Liver (tissue), 9 donors: Measurements from ENCODE around the gene BCKDHA. TPM values are rescaled to one million over a fixed set of nuclear protein-coding genes. Genes with fewer than 3 reads are reported as not detected.

ENCODE experiments used
- DNase-seq: peaks from one replicate; pipeline ENCODE4 v3.0.0-alpha.2; 2017; ENCODE audit warnings: low spot score
- H3K27ac ChIP-seq, 2 donors: one replicate each; pipeline ENCODE4 v1.7.0; 2013; ENCODE audit warnings: inconsistent platforms in 2 of 2, low read length in 2 of 2, control low read depth in 1 of 2, low read depth in 1 of 2, mild to moderate bottlenecking in 1 of 2
- H3K27me3 ChIP-seq, 4 donors: one replicate each; pipeline versions ENCODE4 v1.6.1 to v1.7.0; 2013; ENCODE audit warnings: low read length in 3 of 4, inconsistent platforms in 1 of 4, mild to moderate bottlenecking in 1 of 4, moderate library complexity in 1 of 4; ENCODE audit not compliant: control insufficient read depth in 4 of 4, insufficient read depth in 4 of 4
- H3K36me3 ChIP-seq, 4 donors: one replicate each; pipeline versions ENCODE4 v1.6.1 to v1.7.0; 2013; ENCODE audit warnings: low read length in 3 of 4, mild to moderate bottlenecking in 3 of 4, low read depth in 1 of 4, moderate library complexity in 1 of 4; ENCODE audit not compliant: control insufficient read depth in 4 of 4, insufficient read depth in 3 of 4
- H3K4me1 ChIP-seq, 4 donors: one replicate each; pipeline versions ENCODE4 v1.6.1 to v1.7.0; 2013; ENCODE audit warnings: low read length in 3 of 4, mild to moderate bottlenecking in 3 of 4, moderate library complexity in 1 of 4; ENCODE audit not compliant: control insufficient read depth in 4 of 4, insufficient read depth in 4 of 4
- H3K4me3 ChIP-seq, 3 donors: one replicate each; pipeline versions ENCODE4 v1.6.1 to v1.7.0; 2013; ENCODE audit warnings: low read length in 3 of 3, control low read depth in 1 of 3, low read depth in 1 of 3, mild to moderate bottlenecking in 1 of 3
- H3K9ac ChIP-seq, 2 donors: one replicate each; pipeline ENCODE4 v1.7.0; 2013; ENCODE audit warnings: low read length in 2 of 2, mild to moderate bottlenecking in 2 of 2, moderate library complexity in 2 of 2, control low read depth in 1 of 2, low read depth in 1 of 2
- H3K9me3 ChIP-seq, 4 donors: one replicate each; pipeline versions ENCODE4 v1.6.1 to v1.7.0; 2013; ENCODE audit warnings: low read length in 3 of 4; ENCODE audit not compliant: control insufficient read depth in 4 of 4
- EGR1 ChIP-seq, 2 donors: IDR thresholded peaks; 2 replicates each; pipeline ENCODE4 v1.6.1; 2016 to 2018; ENCODE audit warnings: antibody characterized with exemption in 2 of 2, low read depth in 2 of 2
- FOXA1 ChIP-seq: IDR thresholded peaks from 2 replicates; pipeline ENCODE4 v1.6.1; 2016; ENCODE audit warnings: antibody characterized with exemption
- FOXA2 ChIP-seq: IDR thresholded peaks from 2 replicates; pipeline ENCODE4 v1.6.1; 2016; ENCODE audit warnings: antibody characterized with exemption
- HNF4A ChIP-seq, 2 donors: conservative IDR thresholded peaks; 2 replicates each; pipeline ENCODE4 v1.6.1; 2016; ENCODE audit warnings: antibody characterized with exemption in 2 of 2, mild to moderate bottlenecking in 2 of 2
- JUND ChIP-seq, 2 donors: IDR thresholded peaks; 2 replicates each; pipeline ENCODE4 v1.6.1; 2016; ENCODE audit warnings: antibody characterized with exemption in 2 of 2
- NR2F2 ChIP-seq: IDR thresholded peaks from 2 replicates; pipeline ENCODE4 v1.6.1; 2016; ENCODE audit warnings: antibody characterized with exemption
- RAD21 ChIP-seq, 2 donors: IDR thresholded peaks; 2 replicates each; pipeline ENCODE4 v1.6.1; 2016; ENCODE audit warnings: antibody characterized with exemption in 2 of 2, mild to moderate bottlenecking in 2 of 2
- RXRA ChIP-seq, 2 donors: IDR thresholded peaks; 2 replicates each; pipeline ENCODE4 v1.6.1; 2017 to 2018; ENCODE audit warnings: antibody characterized with exemption in 2 of 2, mild to moderate bottlenecking in 1 of 2
- SP1 ChIP-seq: IDR thresholded peaks from 2 replicates; pipeline ENCODE4 v1.6.1; 2018; ENCODE audit warnings: antibody characterized with exemption, mild to moderate bottlenecking
- TAF1 ChIP-seq: conservative IDR thresholded peaks from 2 replicates; pipeline ENCODE4 v1.6.1; 2016; ENCODE audit warnings: antibody characterized with exemption, mild to moderate bottlenecking
- YY1 ChIP-seq: IDR thresholded peaks from 2 replicates; pipeline ENCODE4 v1.6.1; 2016; ENCODE audit warnings: antibody characterized with exemption, mild to moderate bottlenecking
- WGBS: extraction: QIAGEN DNeasy Blood & Tissue Kit; methylation state at CpG from one replicate; pipeline ENCODE4 v1.1.7; 2013; 5-methylcytosine and 5-hydroxymethylcytosine counted together
- polyA plus RNA-seq, 2 donors: library from polyadenylated mRNA; stranded (reverse) in 1 of 2; unstranded in 1 of 2; fragments of 200-250 nt in 1 of 2; fragments of >200 nt in 1 of 2; fragmentation: Nextera tagmentation in 1 of 2; extraction: Ambion mirVana in 1 of 2; gene quantifications; one replicate each; pipeline versions ENCODE4 v1.2.1 to v1.2.3, GENCODE V29; 2013 to 2015
- total RNA-seq, 2 donors: library from RNA; depleted of rRNA; stranded (reverse); fragments of >200 nt; gene quantifications; one replicate each; pipeline ENCODE4 v1.2.3, GENCODE V29; 2014
- TF ChIP-seq, protein P1 (sequence below): IDR thresholded peaks from 2 replicates; pipeline ENCODE4 v1.6.1; 2016; ENCODE audit warnings: antibody characterized with exemption
- TF ChIP-seq, protein P2 (sequence below): IDR thresholded peaks from 2 replicates; pipeline ENCODE4 v1.6.1; 2016; ENCODE audit warnings: antibody characterized with exemption
- TF ChIP-seq, protein P3 (sequence below): fragments of 150-350 bp; IDR thresholded peaks from 2 replicates; pipeline ENCODE4 v1.5.1; 2017; ENCODE audit warnings: improper control_type of control experiment, low read depth, low read length; ENCODE audit not compliant: missing input control
- TF ChIP-seq, protein P4 (sequence below): IDR thresholded peaks from 2 replicates; pipeline ENCODE4 v1.6.1; 2016; ENCODE audit warnings: antibody characterized with exemption, mild to moderate bottlenecking
- donor health status: healthy.
- donor health status: healthy.
- donor health status: healthy.
- donor health status: healthy.
- donor health status: healthy.

BCKDHA gene
- total and polyA plus RNA-seq, 4 donors: 38.5 to 91.4 (median 63.7) TPM

DNA sequence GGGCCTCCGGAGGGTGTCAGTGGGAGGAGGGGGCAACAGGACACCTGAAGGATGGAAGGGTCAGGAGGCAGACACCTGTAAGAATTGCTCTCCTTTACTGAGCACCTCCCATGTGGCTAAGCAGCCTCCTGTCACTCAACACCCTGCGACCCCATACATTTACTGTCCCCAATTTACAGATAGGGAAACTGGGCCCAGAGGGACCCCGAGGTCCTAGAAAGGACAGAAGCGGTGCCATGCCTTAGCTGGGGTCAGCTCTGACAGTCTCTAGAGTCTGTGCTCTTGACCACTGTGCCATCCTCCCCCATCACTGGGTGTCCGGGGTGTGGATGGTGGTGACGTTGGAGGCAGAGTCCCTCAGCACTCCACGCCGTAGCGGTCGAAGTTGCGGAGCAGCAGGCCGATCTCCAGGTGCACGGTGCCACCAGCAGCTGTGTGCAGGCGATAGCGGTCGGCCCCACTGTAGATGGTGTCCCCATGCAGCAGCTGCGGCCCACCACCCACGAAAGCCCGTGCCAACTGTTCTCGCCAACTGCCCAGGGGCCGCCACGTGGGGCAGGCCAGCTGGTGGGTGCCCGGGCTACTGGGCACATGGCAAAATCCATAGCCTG, 43.2 kb upstream of the BCKDHA start:
- no peak for DNase-seq
- Histone ChIP-seq H3K36me3 (no peaks in the 10 kb centered on the region), H3K9ac (no peak overlapping the region), H3K27me3 (no peaks in the 10 kb centered on the region), H3K4me3 (peak overlapping the region in 1 of 3 donors; percentile 61), H3K4me1 (peaks cover 0 to 34% (median 20%) of the 10 kb centered on the region in 4 donors), H3K9me3 (no peaks in the 10 kb centered on the region), H3K27ac (peak overlapping the region; percentile 31 to 73)
- 93% methylated on average over 23 of the region's 23 CpGs for WGBS
- TF ChIP-seq, protein P1, sequence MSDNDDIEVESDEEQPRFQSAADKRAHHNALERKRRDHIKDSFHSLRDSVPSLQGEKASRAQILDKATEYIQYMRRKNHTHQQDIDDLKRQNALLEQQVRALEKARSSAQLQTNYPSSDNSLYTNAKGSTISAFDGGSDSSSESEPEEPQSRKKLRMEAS: no peak
- TF ChIP-seq YY1 (no peak), RXRA (IDR thresholded peaks at IDR 0.05) (no peak), HNF4A (conservative IDR thresholded peaks at IDR 0.05) (no peak), SP1 (no peak)
- TF ChIP-seq, protein P2, sequence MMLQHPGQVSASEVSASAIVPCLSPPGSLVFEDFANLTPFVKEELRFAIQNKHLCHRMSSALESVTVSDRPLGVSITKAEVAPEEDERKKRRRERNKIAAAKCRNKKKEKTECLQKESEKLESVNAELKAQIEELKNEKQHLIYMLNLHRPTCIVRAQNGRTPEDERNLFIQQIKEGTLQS: no peak

DNA sequence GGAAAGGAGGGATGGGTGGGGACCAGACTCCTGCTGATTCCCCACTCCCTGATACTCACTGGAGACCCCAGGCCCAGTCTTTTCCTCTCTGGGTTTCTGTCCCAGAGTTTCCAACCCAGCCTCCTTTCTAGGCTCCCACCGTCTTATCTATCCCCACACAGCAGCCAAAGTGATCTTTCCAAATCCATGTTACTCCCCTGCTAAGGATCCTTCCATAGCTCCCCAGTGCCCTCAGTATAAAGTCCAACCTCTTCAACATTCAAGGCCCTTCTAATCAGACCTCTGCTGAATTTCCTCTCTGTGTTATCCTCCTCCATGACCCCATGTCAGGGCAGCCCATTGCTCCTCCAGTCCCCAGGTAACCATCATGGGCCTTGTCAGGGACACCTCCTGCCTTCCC, 42.6 kb upstream of the BCKDHA start:
- no peak for DNase-seq
- TF ChIP-seq, protein P1: no peak
- TF ChIP-seq TAF1 (no peak), HNF4A (conservative IDR thresholded peaks at IDR 0.05) (no peak)
- Histone ChIP-seq H3K36me3 (no peaks in the 10 kb centered on the region), H3K27me3 (no peaks in the 10 kb centered on the region), H3K27ac (no peak overlapping the region), H3K4me3 (no peak overlapping the region), H3K9ac (no peak overlapping the region), H3K9me3 (no peaks in the 10 kb centered on the region), H3K4me1 (peaks cover 0 to 34% (median 20%) of the 10 kb centered on the region in 4 donors)
- 92% methylated on average over 1 of the region's 1 CpG for WGBS

DNA sequence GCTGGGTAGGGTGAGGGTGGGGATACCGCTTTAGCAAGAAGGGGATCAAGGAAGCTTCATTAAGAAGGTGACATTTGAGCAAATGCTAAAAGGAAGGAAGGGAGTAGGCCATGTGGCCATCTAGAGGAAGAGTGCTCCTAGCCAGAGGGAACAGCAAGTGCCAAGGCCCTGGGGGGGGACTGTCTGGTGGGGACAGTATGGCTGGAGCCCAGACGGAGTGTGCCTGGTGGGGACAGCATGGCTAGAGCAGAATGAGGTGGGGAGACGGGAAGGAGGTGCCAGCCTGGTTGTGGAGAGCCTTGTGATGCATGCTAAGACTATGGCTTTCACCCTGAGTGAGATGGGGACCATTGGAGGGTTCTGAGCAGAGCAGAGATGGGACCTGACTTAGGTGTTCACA, 41.8 kb upstream of the BCKDHA start:
- Histone ChIP-seq H3K36me3 (no peaks in the 10 kb centered on the region), H3K27me3 (no peaks in the 10 kb centered on the region), H3K4me3 (no peak overlapping the region), H3K9me3 (no peaks in the 10 kb centered on the region), H3K27ac (no peak overlapping the region), H3K4me1 (peaks cover 0 to 31% (median 19%) of the 10 kb centered on the region in 4 donors), H3K9ac (no peak overlapping the region)
- 79% methylated on average over 3 of the region's 3 CpGs for WGBS
- no peak for DNase-seq
- no peak for TF ChIP-seq FOXA2
- TF ChIP-seq TAF1: no peak
- no peak for TF ChIP-seq YY1
- no peak for TF ChIP-seq RAD21 (IDR thresholded peaks at IDR 0.05)
- TF ChIP-seq FOXA1: no peak
- TF ChIP-seq NR2F2: no peak

DNA sequence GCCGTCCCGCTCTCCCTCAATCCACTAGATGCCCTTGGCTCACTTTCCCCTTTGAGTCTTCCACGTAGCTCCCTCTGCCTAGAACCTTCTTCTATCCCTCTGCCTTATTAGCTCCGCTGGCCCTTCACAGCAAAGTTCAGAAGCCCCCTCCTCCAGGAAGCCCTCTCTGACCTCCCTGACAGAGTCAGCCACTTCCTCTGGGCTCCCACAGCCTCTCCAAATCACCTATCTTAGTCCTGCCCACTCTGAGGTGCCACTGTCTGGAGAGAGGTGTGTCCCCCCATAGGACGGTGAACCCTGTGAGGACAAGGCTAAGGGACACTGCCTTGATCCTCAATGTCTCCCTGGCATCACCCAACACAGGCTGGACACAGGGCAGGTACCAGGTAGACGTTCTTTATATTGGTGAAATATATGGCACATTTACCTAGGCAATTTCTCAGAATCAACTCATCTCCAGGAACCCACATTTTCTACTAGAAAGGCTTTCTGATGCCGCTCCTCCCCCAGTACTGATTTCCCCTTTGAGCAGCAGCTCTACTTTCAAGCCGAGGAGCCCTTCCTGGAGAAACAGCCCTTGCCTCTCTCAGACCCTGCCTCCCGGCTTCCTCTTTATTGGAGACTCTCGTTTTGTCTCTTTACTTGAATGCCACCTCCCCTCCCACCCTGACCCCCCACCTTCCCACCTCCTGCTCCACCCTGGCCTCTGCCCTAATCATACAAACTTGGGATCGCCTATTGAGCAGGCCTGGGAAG, 40.5 kb upstream of the BCKDHA start:
- no peak overlapping the region for H3K9ac ChIP-seq
- no peak overlapping the region for H3K27ac ChIP-seq
- no peaks in the 10 kb centered on the region for H3K9me3 ChIP-seq
- no peak overlapping the region for H3K4me3 ChIP-seq
- H3K36me3 ChIP-seq: no peaks in the 10 kb centered on the region
- 85% methylated on average over 11 of the region's 11 CpGs for WGBS
- no peak for DNase-seq
- H3K27me3 ChIP-seq: no peaks in the 10 kb centered on the region
- H3K4me1 ChIP-seq: peaks cover 0 to 19% (median 11%) of the 10 kb centered on the region in 4 donors
- TF ChIP-seq EGR1 (IDR thresholded peaks at IDR 0.05; ENCODE audit: low read depth in 2 of 2) (no peak), RAD21 (IDR thresholded peaks at IDR 0.05) (no peak), HNF4A (conservative IDR thresholded peaks at IDR 0.05) (no peak), JUND (IDR thresholded peaks at IDR 0.05) (no peak), RXRA (IDR thresholded peaks at IDR 0.05) (no peak)
- TF ChIP-seq, protein P3, sequence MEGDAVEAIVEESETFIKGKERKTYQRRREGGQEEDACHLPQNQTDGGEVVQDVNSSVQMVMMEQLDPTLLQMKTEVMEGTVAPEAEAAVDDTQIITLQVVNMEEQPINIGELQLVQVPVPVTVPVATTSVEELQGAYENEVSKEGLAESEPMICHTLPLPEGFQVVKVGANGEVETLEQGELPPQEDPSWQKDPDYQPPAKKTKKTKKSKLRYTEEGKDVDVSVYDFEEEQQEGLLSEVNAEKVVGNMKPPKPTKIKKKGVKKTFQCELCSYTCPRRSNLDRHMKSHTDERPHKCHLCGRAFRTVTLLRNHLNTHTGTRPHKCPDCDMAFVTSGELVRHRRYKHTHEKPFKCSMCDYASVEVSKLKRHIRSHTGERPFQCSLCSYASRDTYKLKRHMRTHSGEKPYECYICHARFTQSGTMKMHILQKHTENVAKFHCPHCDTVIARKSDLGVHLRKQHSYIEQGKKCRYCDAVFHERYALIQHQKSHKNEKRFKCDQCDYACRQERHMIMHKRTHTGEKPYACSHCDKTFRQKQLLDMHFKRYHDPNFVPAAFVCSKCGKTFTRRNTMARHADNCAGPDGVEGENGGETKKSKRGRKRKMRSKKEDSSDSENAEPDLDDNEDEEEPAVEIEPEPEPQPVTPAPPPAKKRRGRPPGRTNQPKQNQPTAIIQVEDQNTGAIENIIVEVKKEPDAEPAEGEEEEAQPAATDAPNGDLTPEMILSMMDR: no peak
- TF ChIP-seq, protein P1: no peak
- TF ChIP-seq, protein P4, sequence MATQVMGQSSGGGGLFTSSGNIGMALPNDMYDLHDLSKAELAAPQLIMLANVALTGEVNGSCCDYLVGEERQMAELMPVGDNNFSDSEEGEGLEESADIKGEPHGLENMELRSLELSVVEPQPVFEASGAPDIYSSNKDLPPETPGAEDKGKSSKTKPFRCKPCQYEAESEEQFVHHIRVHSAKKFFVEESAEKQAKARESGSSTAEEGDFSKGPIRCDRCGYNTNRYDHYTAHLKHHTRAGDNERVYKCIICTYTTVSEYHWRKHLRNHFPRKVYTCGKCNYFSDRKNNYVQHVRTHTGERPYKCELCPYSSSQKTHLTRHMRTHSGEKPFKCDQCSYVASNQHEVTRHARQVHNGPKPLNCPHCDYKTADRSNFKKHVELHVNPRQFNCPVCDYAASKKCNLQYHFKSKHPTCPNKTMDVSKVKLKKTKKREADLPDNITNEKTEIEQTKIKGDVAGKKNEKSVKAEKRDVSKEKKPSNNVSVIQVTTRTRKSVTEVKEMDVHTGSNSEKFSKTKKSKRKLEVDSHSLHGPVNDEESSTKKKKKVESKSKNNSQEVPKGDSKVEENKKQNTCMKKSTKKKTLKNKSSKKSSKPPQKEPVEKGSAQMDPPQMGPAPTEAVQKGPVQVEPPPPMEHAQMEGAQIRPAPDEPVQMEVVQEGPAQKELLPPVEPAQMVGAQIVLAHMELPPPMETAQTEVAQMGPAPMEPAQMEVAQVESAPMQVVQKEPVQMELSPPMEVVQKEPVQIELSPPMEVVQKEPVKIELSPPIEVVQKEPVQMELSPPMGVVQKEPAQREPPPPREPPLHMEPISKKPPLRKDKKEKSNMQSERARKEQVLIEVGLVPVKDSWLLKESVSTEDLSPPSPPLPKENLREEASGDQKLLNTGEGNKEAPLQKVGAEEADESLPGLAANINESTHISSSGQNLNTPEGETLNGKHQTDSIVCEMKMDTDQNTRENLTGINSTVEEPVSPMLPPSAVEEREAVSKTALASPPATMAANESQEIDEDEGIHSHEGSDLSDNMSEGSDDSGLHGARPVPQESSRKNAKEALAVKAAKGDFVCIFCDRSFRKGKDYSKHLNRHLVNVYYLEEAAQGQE: no peak
- TF ChIP-seq, protein P2: no peak
